ENCODE results near the gene SLC39A7.

GRCh38 chr6:33200219-33201146 is at the start of gene SLC39A7, which contains the start of gene RXRB:
- TF ChIP-seq CTCF (IDR thresholded peaks at IDR 0.05) (no peak), EP300 (IDR thresholded peaks at IDR 0.05) (no peak), POLR2A (IDR thresholded peaks at IDR 0.05) (peak in 1 of 4 donors; percentile 8)

All from stomach (tissue), 4 donors.